GM10248 (cell line): ENCODE data around the gene KRT85.

Experiments
- CTCF ChIA-PET: fragments of 300-600 bp; sonication (Branson Sonifier 250); formaldehyde crosslinking; extraction: SDS; loops from one replicate; lab custom pipeline; 2021; ENCODE audit warnings: antibody characterized with exemption; lab: Yijun Ruan, JAX
- POLR2A ChIA-PET: fragments of 350-650 bp; sonication (Branson Sonifier 250); formaldehyde crosslinking; extraction: SDS; loops from one replicate; lab custom pipeline; 2020; ENCODE audit warnings: antibody characterized with exemption; lab: Yijun Ruan, JAX
- DNase-seq: peaks from one replicate; pipeline ENCODE4 v3.0.0; 2012; ENCODE audit errors: extremely low spot score
- TF ChIP-seq, protein P1 (sequence below): IDR thresholded peaks from 2 replicates; pipeline ENCODE4 v1.5.1; 2012; ENCODE audit warnings: mild to moderate bottlenecking, low read depth; ENCODE audit errors: extremely low read depth, missing control alignments, control extremely low read depth

The KRT85 gene

DNA sequence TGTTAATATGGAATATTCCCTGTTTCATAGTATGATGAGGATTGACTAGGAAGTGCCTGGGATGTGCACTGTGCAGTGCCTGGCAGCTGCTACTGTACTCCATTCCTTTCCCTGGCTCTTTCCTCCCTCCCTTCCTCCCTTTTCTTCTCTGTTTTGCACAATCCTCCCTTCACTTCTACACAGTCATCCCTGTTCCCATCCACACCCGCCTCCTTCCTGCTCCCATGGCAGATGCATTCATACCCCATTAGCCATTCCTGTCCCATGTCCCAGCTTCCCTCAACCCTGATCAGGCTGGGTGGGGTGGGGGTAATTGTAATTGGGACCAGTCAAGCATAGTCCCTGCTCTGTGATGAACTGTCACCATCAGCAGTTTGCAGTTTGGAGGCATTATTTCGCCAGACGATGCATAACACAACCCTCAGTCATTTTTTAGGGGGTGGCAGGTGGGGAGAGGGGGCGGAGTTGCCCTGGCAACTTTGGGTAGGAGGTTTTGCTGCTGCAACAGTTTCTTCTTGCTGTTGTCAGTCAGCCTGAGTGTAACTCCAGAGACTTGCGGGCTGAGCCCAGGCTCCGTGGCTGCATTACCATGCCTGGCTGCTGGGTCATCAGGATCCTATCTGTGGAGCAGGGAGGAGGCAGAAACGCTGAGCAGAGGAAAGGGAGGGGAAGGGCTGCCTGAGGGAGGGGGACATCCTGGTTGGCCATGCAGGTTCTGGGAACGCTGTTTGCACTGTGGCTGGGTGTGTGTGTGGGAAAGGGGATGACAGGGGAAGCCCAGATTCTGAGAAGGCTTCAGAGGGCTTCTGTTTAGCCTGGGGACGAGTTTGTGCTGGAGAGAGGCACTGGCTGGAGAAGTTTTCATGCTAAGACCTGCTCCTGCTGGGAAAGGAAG lies 22.3 kb upstream of the KRT85 start:
- TF ChIP-seq, protein P1, sequence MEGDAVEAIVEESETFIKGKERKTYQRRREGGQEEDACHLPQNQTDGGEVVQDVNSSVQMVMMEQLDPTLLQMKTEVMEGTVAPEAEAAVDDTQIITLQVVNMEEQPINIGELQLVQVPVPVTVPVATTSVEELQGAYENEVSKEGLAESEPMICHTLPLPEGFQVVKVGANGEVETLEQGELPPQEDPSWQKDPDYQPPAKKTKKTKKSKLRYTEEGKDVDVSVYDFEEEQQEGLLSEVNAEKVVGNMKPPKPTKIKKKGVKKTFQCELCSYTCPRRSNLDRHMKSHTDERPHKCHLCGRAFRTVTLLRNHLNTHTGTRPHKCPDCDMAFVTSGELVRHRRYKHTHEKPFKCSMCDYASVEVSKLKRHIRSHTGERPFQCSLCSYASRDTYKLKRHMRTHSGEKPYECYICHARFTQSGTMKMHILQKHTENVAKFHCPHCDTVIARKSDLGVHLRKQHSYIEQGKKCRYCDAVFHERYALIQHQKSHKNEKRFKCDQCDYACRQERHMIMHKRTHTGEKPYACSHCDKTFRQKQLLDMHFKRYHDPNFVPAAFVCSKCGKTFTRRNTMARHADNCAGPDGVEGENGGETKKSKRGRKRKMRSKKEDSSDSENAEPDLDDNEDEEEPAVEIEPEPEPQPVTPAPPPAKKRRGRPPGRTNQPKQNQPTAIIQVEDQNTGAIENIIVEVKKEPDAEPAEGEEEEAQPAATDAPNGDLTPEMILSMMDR: no peak
- CTCF ChIA-PET: no interaction called here
- DNase-seq: no peak
- POLR2A ChIA-PET: no interaction called here

DNA sequence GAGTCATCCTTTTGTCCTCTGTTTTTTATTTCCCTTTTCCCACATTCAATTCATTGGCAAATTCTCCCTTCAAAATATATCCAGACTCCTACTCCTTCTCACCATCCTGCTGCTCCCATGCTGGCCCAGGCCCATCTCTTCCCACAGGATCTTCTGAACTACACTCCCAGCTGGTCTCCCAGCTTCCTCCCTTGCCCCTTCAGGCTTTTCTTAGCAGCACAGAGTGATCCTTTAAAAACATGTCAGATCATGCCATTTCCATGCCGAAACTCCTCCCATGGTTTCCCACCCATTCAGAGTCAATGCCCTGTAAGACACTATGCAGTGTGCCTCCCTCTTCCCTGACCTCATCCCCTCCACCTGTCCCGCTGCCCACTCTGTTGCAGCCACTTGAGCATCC lies 20.6 kb upstream of the KRT85 start:
- TF ChIP-seq, protein P1: no peak
- ChIA-PET POLR2A (no interaction called here), CTCF (interaction anchor here (1.0 kb wide), 1 partner anchor 11 kb away, joined by 3 read pairs; no protein-coding TSS in a partner anchor)
- DNase-seq: no peak

DNA sequence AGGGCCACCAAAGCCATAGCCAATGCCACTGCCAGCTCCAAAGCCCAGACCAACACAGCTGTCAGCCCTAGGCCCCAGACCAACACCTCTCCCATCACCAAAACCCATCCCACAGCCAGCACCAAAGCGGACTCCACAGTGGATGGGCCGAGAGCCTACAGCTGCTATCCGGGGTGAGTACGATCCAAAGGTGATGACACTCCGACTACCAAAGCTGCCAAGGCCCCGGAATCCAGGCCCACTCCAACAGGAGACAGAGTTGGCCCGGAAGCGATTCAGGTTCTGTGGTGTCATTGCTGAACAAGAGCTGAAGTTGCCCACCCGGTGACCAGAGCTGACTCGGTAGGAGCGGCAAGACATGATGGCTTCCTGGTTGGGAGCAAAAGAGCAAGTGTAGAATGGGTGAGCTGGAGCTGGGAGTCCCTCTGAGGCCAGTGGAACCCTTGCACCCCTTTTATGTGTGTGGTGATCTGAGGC lies 18.0 kb upstream of the KRT85 start, which contains the start of gene KRT84:
KRT84 (minus strand) TSS at position 427 of the 477 bp plus-strand sequence; CDS start at position 360, 67 bp downstream.
- TF ChIP-seq, protein P1: no peak
- POLR2A ChIA-PET: no interaction called here
- DNase-seq: no peak
- CTCF ChIA-PET: interaction anchor here (1.1 to 1.5 kb wide), 3 partner anchors 12 to 494 kb away, joined by 3 to 9 read pairs (median 3); partner anchors contain the start of gene KRT85

DNA sequence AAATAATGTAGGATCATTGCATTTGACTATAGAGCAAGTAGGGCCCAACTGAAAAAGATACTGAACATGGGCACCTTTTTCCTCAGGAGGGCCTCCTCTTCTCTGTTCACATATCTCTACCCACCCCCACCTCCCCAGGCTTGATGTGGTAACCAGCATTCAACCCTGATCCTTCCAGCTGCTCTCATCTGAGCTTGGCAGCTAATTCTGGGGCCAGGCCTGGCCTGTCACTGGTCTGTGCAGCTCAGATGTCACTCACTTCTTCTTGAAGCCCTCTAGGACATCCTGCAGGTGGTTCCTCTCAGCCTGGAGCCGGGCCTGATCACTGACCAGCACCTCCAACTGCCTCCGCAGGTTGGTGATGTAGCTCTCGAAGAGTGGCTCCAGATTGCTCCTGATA lies 16.1 kb upstream of the KRT85 start:
- DNase-seq: no peak
- ChIA-PET CTCF (interaction anchor here (0.8 to 1.5 kb wide), 3 partner anchors 9 to 488 kb away, joined by 3 to 6 read pairs (median 5); no protein-coding TSS in a partner anchor), POLR2A (no interaction called here)
- TF ChIP-seq, protein P1: no peak

DNA sequence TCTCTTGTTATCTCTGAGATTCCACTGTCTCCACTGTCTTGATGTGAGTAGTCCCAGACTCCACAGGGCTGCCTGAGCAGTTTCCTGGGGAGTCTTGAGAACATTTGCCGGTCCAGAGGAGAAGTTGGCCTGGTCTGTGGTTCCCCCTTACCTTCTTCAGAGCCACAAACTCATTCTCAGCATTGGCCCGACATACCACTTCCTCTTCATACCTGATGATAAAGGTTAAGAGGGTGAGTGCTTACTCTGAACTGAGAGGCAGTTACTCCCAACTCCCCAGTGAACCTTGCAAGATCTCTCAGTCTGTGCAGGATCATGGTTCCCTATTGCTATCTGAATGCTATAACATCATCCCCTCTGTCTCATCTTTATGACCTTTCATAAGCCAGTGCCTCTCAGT lies 15.6 kb upstream of the KRT85 start:
- TF ChIP-seq, protein P1: no peak
- ChIA-PET POLR2A (no interaction called here), CTCF (interaction anchor here (0.8 to 1.5 kb wide), 3 partner anchors 9 to 55 kb away, joined by 3 to 6 read pairs (median 5); no protein-coding TSS in a partner anchor)
- no peak for DNase-seq

DNA sequence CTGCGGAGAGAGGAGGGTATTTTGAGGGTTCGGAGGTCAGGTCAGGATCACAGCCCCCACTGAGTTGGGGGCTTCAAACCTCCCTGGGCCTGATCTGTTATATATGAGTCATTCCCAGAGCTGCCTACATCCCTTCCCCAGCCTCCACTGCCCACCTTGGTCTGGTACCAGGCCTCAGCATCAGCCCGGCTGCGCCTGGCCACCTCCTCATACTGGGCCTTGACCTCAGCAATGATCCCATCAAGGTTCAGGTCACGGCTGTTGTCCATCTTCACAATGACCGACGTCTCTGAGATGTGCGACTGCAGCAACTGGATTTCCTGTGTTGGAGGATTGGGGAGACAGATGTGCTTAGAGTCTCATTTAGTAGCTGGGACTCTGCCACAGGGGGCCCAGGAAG lies 13.9 kb upstream of the KRT85 start:
- DNase-seq: no peak
- TF ChIP-seq, protein P1: no peak
- CTCF ChIA-PET: interaction anchor here (0.8 to 1.5 kb wide), 4 partner anchors 9 to 20 kb away, joined by 3 to 4 read pairs (median 3); no protein-coding TSS in a partner anchor
- POLR2A ChIA-PET: no interaction called here
